A673 (cell line): Measurements from ENCODE around the gene RFT1.

Source experiments
- EZH2 ChIP-seq: fragments of 200-600 bp; sonication (generic); IDR thresholded peaks from 2 replicates; pipeline ENCODE4 v1.6.1; 2017; ENCODE audit warnings: borderline replicate concordance, low read depth, mild to moderate bottlenecking, mixed read lengths, antibody characterized with exemption, low read length; ENCODE audit not compliant: poor library complexity, severe bottlenecking
- TF ChIP-seq, protein P1 (sequence below): fragments of 300-800, 200-600 bp; sonication (generic); conservative IDR thresholded peaks from 2 replicates; pipeline ENCODE4 v1.5.1; 2017; ENCODE audit warnings: low read depth, mild to moderate bottlenecking, antibody characterized with exemption, low read length, moderate library complexity, mixed read lengths

DNA sequence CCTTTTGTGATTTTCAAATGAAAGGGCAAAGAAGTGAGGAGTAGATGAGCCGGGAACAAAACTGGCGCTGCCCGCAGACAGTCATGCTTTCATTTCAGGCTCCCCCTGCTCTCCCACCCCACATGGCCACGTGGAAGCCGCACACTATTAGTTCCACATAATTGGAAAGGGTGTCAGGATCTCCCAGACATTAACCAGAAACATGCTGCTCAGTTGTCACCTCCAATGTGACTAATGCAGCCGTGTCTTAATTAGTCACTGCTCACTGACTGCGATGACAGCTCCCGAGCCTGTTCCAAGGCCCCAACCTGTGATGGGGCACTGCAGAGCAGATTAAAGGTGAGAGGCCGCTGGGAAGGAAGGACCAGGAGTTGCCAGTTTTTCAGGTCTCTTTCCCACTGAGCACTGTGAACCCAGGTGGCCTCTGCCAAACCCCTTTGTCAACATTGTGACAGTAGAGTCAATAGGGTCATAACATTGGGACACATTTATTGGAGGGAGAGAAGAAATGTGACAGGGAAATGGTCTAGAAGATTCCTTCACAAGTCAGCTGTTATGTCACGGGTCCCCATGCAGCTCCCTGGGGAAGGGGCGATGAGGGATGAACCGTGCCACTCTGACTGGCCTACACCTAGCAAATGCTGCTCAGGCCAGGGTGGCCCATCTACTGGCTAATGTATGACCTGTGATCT is 45.8 kb downstream of the RFT1 start:
- TF ChIP-seq, protein P1, sequence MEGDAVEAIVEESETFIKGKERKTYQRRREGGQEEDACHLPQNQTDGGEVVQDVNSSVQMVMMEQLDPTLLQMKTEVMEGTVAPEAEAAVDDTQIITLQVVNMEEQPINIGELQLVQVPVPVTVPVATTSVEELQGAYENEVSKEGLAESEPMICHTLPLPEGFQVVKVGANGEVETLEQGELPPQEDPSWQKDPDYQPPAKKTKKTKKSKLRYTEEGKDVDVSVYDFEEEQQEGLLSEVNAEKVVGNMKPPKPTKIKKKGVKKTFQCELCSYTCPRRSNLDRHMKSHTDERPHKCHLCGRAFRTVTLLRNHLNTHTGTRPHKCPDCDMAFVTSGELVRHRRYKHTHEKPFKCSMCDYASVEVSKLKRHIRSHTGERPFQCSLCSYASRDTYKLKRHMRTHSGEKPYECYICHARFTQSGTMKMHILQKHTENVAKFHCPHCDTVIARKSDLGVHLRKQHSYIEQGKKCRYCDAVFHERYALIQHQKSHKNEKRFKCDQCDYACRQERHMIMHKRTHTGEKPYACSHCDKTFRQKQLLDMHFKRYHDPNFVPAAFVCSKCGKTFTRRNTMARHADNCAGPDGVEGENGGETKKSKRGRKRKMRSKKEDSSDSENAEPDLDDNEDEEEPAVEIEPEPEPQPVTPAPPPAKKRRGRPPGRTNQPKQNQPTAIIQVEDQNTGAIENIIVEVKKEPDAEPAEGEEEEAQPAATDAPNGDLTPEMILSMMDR: no peak
- no peak for TF ChIP-seq EZH2
